ENCODE results near the gene COL5A1.
"Not testable (repeated sequence)": the region's sequence is repeated elsewhere in the genome, so short reads cannot be mapped to it uniquely, and the experiment has no call there.

Gene COL5A1

DNA sequence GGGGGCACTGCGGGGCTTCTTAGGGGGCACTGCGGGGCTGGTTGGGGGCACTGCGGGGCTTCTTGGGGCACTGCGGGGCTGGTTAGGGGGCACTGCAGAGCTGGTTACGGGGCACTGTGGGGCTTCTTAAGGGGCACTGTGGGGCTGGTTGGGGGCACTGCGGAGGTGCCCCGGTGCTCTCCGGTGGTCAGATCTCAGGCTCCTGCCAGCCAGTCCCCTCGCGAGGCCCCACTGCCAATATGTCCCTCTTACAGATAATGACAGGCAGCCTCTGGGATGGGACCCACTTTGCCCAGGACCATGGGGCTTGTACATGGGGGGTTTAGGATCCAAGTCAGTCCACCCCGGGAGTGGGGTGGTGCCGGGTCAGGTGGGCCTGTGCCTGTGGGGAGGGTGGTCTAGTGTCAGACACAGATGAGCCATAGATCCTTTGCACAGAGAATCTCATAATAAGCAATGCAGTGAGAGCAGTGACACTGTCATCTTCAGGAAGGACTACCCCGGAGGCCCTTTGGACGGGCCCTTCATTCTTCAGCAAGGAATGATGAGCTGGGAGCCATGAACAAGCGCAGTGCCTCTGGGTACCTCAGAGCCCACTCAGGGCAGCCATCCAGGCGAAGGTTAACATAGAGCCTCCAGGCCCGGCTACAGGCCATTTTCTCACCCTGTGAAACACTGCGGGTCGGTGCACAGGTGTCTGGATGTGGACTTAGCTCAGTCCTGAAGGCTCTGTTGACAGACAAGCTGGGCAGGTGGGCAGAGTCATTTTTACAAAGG lies 38.2 kb downstream of the COL5A1 start:
- DNase-seq, result no peak

- DNase-seq, result no peak
Observed at GRCh38 chr9:134680393-134681060, 38.9 kb downstream of the COL5A1 start.

DNA sequence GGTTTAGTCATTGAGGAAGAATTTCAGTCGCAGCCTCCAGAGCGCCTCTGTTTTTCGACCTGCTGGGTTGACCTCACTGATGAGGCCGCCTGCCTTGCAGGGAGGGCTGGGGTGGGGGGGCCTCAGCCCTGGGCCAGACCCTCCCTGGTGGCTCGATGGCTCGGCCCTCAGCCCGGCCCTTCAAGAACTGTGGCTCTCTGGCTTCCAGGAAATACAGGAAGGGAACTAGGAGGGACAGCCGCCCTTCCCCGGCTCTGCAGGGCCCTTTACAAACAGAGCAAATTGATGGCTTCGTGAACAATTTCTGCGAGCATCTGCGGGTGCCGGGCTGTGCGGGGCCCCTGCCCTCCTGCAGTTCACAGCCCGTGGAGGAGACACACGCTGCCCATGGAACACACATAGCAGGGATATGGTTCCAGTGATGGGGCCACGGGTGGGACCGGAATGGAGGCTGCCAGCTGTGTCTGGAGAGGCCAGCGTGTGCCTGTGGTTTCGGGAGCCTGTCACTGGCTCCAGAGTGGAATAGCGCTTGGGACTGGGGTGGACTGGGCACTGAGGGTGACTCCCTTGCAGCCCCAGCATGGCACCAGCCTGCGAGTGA lies 39.6 kb downstream of the COL5A1 start:
- no peak for DNase-seq

DNA sequence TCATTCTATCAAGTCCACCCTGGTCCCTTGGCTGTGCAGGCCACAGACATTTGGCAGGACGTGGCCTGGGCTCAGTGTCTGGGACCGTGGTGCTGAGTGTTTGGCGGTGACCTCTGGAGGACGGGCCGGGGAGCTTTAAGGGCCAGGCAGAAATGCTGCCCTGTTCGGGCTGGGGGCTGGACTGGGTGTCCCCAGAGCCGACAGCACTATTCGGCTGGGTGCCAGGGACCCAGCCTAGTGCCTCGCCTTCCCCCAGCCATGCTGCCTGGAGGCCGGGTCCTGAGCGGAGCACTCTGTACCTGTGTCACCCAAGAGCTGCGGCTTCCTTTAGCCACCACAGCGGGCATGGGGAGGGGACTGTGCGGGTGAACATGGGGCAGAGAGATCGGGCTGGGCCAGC lies 40.4 kb downstream of the COL5A1 start:
- DNase-seq, result no peak

DNA sequence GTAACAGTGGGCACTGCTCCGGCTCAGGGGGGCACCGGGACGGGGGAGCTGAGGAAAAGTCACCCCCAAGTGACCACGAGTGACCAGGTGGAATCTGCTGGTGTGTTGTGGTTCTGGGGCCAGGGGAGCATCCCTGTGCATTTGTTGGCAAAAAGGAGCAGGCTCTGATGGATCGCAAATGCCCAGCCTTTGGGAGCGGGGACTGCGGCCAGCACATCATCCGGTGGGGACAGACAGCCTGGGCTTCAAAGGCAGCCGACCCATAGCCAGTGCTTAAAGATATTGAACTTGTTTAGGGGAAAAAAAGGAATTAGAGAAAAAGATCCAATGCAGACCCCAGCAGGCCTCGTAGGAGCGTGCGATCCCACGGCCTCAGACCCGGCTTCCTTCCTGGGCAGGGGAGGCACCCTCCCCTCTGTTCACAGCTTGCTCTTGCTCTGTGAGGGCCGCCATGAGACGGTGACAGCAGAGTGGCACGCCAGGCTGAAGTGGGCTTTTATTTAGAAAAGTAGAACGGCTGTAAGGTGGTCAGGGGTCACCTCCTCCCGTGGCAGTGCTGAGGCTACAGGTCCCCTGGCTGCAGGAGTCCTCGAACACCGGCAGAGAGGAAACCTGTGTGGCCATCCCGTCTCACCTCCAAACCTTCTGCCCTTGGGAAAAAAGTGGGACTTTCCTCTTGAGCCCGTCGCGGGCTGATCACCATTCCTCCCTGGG lies 41.2 kb downstream of the COL5A1 start:
- no peak for DNase-seq

GRCh38 chr9:134683714-134684374 lies 42.2 kb downstream of the COL5A1 start:
- no peak for DNase-seq

DNA sequence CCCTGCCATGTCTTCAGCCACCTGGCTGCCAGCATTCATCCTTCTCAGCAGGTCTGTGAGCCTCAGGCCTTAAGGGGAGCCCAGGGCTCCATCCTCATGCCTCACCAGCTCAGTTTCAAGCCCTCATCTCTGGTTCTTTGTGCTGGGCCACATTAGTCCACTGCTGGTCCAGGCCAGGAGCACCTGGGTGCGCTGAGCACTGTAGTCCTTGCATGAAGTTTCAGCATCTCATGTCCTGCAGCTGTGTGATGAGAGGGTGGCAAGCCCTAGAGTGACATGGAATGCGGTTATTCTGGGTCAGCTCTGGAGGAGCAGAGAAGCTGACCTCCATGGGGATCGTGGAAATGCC lies 42.7 kb downstream of the COL5A1 start:
- DNase-seq, result no peak

DNA sequence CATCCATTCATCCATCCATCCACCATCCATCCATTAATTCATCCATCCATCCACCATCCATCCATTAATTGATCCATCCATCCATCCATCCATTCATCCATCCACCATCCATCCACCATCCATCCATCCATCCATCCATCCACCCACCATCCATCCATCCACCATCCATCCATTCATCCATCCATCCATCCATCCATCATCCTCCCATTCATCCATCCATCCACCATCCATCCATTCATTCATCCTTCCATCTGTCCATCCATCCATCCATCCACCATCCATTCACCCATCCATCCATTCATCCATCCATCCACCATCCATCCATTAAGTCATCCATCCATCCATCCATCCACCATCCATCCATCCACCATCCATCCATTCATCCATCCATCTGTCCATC lies 43.3 kb downstream of the COL5A1 start:
- not testable (repeated sequence) for DNase-seq

- DNase-seq, result no peak
Observed at GRCh38 chr9:134685784-134686183, 44.2 kb downstream of the COL5A1 start.

- no peak for DNase-seq
Observed at GRCh38 chr9:134686896-134687295, 45.3 kb downstream of the COL5A1 start.

DNA sequence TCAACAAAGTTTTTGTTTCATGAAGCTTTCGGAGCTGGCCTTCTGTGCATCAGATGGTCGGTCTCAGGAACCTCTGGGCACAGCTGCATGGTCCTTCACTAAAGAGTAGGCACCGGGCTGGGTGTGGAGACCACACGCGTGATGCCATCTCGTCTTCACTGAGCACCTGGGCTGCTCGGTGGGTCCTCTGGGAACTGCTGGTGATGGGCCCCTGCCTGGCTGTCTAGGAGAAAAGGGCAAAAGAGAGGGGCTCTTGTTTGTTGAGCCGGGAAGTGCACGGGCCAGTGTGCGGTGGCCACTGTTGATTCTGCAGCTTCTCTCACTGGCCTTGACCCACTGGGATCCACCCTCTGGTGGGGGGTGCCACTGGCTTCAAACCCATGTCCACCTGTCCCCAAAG lies 46.0 kb downstream of the COL5A1 start:
- no peak for DNase-seq

DNA sequence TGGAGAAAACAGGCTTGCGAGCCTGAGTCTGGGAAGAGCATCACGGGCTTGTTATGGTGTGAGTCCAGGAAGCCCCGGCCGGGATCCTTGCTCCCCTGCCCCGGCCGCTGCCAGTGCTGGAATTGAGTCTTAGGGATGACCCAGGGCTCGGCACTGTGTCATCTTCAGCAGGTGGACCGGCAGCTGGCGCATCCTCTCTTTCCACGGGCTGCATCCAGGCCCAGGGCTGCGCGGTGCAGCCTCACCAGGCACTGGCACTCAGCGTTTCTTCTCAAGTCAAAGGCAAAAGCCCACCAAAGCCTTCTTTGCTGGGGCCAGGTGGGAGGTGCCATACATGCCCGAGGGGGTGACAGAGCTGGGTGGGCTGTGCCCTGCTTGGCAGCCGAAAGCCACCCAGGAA lies 46.6 kb downstream of the COL5A1 start:
- no peak for DNase-seq

DNA sequence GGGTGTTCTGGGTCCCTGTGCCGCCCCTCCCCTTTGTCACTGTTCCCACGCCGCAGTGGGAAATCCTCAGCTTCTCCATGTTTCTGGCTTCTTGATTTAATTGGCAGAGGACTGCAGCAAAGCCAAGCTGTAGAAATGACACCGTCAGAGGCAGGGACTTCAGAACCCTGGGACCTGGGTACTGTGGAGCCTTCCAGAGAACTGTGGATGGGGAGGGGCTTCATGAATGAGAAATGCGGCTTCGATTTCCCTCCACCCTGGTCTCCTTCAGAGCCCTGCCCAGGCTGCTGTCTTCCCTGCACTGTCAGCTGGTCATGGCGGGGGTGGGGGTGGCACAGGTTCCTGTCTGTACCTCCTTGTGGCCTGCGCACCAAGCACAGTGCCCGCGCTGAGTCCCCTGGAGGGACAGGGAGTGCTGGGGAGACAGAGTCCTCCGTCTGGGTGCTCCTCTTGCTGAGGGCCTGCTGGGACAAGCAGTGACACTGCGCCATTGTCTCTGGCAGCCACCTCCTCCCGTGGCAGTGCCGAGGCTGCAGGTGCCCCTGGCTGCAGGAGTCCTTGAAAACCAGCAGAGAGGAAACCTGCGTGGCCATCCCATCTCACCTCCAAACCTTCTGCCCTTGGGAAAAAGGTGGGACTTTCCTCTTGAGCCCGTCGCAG lies 47.2 kb downstream of the COL5A1 start:
- no peak for DNase-seq

DNA sequence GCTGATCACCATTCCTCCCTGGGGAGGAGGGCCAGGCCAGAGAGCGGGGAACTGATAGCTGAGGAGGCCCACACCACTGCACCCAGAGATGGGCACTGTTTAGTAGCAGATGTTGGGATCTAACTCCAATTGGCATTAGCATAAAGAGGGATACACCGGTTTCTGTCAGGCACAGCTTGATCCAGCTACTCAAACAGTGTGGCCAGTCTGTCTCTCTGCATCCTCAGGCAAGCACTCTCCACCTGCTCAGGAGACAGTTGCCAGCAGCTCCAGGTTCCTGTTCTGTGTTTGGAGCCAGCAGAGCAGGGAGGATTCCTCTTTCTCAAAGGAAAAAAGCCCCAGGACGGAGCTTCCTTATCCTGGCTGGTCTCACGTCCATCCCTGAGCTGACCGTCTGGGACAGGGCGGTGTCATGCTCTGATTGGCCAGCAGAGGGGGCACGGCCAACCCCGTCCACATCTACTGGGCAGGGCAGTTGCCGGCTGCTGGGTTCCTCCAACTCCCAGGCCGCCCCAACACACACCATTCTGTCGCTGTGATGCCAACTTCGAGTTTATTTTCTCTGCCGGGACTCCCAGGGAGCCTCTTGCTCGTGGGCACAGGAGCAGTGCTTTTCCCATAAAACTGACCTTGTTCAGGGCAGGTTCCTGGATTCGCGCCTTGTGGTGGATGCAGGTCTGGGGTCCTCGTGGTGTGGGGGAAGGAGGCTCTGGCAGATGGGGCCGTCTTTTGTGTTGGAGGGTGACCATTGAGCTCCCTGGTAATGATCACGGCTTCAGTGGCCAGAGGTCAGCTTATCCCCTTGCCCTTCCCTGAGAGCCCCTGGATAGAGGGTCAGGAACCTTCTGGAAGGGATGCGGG lies 47.9 kb downstream of the COL5A1 start:
- peak; percentile 55 for DNase-seq

GRCh38 chr9:134690301-134690751 lies 48.7 kb downstream of the COL5A1 start:
- no peak for DNase-seq

- no peak for DNase-seq
Observed at GRCh38 chr9:134690946-134691694, 49.5 kb downstream of the COL5A1 start.

- no peak for DNase-seq
Observed at GRCh38 chr9:134691695-134692572, 50.3 kb downstream of the COL5A1 start.

DNA sequence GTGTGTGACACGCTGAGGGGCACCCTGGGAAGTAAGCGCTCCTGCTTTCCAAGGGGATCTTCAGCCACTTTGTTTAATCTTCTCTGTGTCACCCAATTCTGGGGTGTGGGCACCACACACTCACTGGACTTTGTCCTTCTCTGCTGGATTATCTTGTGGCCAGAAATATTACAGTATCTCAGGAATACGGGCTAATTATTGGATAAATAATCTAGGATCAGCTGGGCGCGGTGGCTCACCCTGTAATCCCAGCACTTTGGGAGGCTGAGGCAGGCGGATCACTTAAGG lies 50.9 kb downstream of the COL5A1 start:
- no peak for DNase-seq

- DNase-seq, result no peak
Observed at GRCh38 chr9:134693011-134693410, 51.4 kb downstream of the COL5A1 start.

Data from midbrain (tissue), 1 donor.